Astrocyte of the spinal cord (primary cell): ENCODE data around the gene CRCP.

Experiments used
- DNase-seq: peaks from one replicate; pipeline ENCODE4 v3.0.0; 2011; ENCODE audit warnings: low read depth, low spot score
- H3K4me3 ChIP-seq: 2 replicates; pipeline ENCODE4 v1.5.1; 2011; ENCODE audit warnings: low read depth, mild to moderate bottlenecking, low read length, moderate library complexity
- in situ Hi-C: cut with HindIII; loops from 2 replicates; pipeline ENCODE4 v1.10.0; 2017; ENCODE audit warnings: low sequenced_read_pairs
- TF ChIP-seq, protein P1 (sequence below): IDR thresholded peaks from 2 replicates; pipeline ENCODE4 v1.5.1; 2012; ENCODE audit warnings: low read depth, mild to moderate bottlenecking, low read length, inconsistent platforms

CRCP gene

DNA sequence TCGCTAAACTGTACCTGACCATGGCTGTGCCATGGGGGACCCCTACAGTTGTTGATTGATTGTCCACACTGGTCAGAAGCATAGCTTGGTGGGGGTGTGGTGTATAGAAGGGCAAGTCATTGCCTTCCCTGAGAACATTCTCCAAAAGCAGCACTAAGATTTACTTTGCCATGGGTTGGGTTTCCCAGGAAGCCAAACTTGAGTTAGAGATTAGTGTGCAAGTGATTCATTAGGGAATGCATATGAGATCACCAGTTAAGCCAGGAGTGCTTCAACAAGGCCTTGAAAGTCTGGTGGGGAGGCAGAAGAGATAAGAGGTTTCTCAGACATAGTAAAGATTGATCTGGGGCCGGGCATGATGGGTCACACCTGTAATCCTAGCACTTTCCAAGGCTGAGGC lies 69.1 kb downstream of the CRCP start:
- TF ChIP-seq, protein P1, sequence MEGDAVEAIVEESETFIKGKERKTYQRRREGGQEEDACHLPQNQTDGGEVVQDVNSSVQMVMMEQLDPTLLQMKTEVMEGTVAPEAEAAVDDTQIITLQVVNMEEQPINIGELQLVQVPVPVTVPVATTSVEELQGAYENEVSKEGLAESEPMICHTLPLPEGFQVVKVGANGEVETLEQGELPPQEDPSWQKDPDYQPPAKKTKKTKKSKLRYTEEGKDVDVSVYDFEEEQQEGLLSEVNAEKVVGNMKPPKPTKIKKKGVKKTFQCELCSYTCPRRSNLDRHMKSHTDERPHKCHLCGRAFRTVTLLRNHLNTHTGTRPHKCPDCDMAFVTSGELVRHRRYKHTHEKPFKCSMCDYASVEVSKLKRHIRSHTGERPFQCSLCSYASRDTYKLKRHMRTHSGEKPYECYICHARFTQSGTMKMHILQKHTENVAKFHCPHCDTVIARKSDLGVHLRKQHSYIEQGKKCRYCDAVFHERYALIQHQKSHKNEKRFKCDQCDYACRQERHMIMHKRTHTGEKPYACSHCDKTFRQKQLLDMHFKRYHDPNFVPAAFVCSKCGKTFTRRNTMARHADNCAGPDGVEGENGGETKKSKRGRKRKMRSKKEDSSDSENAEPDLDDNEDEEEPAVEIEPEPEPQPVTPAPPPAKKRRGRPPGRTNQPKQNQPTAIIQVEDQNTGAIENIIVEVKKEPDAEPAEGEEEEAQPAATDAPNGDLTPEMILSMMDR: no peak
- in situ Hi-C loops: no loop called here
- H3K4me3 ChIP-seq: no peak overlapping the region
- peak; percentile 59 for DNase-seq

DNA sequence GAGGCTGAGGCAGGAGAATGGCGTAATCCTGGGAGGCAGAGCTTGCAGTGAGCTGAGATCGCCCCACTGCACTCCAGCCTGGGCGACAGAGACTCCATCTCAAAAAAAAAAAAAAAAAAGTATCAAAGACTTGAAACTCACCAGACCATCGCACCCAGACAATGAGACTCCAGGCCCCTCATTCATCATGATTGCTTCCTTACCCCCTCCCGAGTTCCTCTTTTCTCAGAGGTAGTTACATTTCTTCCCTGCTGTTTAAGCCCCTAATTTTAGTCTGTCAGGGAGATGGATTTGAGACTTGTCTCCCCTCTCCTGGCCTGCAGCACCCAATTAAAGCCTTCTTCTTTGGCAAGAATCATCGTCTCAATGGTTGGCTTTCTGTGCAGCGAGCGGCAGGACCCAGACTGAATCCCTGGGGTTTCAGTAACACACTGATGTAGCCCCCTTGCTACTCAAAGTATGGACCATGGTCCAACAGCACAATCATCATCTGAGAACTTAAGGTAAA lies 71.1 kb downstream of the CRCP start:
- in situ Hi-C loops: no loop called here
- H3K4me3 ChIP-seq: no peak overlapping the region
- TF ChIP-seq, protein P1: no peak
- no peak for DNase-seq

DNA sequence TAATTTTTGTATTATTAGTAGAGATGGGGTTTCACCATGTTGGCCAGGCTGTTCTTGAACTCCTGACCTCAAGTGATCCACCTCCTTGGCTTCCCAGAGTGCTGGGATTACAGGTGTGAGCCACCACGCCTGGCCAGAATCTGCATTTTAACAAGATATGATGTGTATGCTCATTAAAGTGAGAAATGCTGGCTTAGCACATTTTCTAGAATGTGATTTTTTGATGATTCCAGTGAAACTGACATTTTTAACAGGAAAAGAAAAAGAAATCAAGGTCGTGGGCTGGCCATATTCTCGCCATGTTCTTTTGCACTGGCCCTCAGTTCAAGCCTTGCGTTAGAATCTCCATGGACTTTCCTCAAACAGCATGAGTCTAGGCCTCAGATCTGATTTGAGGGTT lies 72.3 kb downstream of the CRCP start:
- H3K4me3 ChIP-seq: no peak overlapping the region
- TF ChIP-seq, protein P1: no peak
- DNase-seq: no peak
- in situ Hi-C loops: no loop called here

DNA sequence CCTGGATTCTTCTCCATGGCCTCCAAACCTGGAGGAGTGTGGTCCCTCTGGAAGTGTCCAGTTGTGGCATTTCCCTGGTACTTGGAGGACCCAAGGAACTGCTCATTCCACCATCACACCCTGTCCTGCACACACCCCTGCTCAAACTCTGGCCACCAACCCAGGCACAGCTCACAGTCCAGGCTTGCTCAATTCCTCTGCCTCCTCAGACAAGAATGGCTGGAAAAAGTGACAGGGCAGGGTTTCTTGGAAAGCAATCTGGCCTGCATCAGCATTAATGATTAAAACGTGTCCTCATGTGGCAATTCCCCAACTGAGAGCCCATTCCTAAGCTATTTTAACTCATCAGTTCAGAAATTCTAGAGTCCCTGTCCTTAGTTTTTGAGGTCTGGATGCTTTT lies 73.3 kb downstream of the CRCP start:
- in situ Hi-C loops: no loop called here
- TF ChIP-seq, protein P1: no peak
- no peak overlapping the region for H3K4me3 ChIP-seq
- no peak for DNase-seq

DNA sequence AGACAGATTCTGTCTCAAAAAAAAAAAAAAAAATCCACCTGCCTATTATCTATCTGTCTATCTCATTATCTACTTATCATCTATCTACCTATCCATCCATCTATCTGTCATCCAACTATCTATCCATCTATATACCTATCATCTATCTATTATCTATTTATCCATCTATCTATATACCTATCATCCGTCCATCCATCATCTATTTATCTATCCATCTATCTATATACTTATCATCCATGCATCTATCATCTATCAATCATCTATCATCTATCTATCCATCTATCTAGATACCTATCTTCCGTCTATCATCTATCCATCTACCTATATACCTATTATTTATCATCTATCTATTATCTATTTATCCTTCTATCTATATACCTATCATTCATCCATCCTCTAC lies 74.0 kb downstream of the CRCP start:
- in situ Hi-C loops: no loop called here
- DNase-seq: no peak
- H3K4me3 ChIP-seq: no peak overlapping the region
- TF ChIP-seq, protein P1: no peak

DNA sequence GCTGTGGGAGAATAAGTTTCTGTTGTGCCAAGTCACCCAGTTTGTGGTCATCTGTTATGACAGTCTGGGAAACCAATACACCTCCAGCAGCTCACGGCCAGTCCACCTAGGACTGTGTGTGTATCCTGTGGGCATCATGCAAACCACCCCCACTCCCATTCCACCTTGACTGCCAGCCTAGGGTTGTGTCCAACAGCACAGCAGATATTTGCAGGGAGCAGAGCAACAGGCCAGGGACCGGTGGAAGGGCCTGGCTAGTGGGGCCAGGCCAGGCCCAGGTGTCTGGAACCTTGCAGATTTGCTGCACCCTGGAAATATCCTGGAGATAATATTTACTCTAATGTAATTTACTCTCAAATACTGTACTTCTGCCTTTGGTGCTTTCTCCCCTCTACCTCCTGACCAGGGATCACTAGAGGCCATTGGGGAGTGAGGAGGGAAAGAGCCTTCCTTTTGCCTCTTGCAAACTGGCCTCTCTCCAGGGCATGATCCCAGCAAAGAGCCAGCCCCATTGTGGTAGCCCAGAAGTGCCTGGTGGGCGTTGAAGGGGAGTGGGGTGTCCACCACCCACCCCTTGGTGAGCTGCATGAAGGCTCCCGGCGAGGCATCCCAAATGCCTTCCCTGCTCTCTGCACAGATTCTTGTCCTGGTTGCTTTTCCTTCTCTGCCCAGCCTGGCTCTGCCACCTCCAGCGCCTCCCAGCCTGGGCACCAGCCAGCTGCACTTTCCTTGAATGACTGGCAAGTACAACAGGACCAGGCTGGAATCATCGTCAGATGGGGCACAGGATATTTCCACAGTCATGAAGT lies 75.3 kb downstream of the CRCP start:
- in situ Hi-C loops: no loop called here
- no peak overlapping the region for H3K4me3 ChIP-seq
- no peak for DNase-seq
- TF ChIP-seq, protein P1: no peak

DNA sequence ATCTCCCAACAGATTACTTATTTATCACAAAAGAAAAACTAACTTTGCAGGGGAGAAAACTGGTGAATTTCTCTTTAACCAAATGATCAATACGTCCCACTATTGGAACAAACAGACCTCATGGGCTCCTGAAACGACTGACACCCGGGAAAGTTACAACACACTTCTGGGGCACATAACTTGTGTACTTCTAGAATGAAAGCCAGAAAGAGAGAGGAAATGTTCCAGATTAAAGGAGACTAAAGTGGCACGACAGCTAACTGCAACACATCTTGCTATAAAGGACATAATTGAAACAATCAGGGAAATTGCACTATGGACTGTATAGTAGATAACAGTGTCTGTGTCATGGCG lies 75.8 kb downstream of the CRCP start:
- TF ChIP-seq, protein P1: no peak
- in situ Hi-C loops: no loop called here
- H3K4me3 ChIP-seq: no peak overlapping the region
- DNase-seq: no peak
